Vagina (tissue), 2 donors: Measurements from ENCODE around the gene CFAP141. TPM values are rescaled to one million over a fixed set of nuclear protein-coding genes. Genes with fewer than 3 reads are reported as not detected.

Source experiments
- DNase-seq, 2 donors: peaks; one replicate each; pipeline ENCODE4 v3.0.0-alpha.2; 2017; ENCODE audit errors: extremely low spot score in 2 of 2
- H3K27ac ChIP-seq: fragments of 200-600 bp; sonication (generic); one replicate; pipeline ENCODE4 v1.5.1; 2019
- H3K27me3 ChIP-seq: fragments of 200-600 bp; sonication (generic); one replicate; pipeline ENCODE4 v1.5.1; 2019
- H3K36me3 ChIP-seq, 2 donors: fragments of 200-600 bp; sonication (generic); one replicate each; pipeline ENCODE4 v1.5.1; 2017 to 2019
- H3K4me1 ChIP-seq: fragments of 200-600 bp; sonication (generic); one replicate; pipeline ENCODE4 v1.5.1; 2019
- H3K4me3 ChIP-seq, 2 donors: fragments of 200-600 bp; sonication (generic); 1 replicate in 1 of 2; 2 replicates in 1 of 2; pipeline ENCODE4 v1.5.1; 2016 to 2019
- H3K9me3 ChIP-seq: fragments of 200-600 bp; sonication (generic); one replicate; pipeline ENCODE4 v1.5.1; 2019
- CTCF ChIP-seq, 3 experiments: fragments of 450-650 bp in 2 of 3; fragments of 200-600 bp in 1 of 3; sonication (generic) in 1 of 3; IDR thresholded peaks; one replicate each; pipeline ENCODE4 v1.5.1; 2017 to 2019; ENCODE audit warnings: antibody characterized with exemption in 3 of 3, mild to moderate bottlenecking in 2 of 3, moderate library complexity in 2 of 3
- POLR2A ChIP-seq, 2 donors: fragments of 450-650 bp; IDR thresholded peaks; one replicate each; pipeline ENCODE4 v1.6.1; 2017; ENCODE audit warnings: antibody characterized with exemption in 2 of 2, mild to moderate bottlenecking in 2 of 2, moderate library complexity in 2 of 2
- POLR2AphosphoS5 ChIP-seq, 2 donors: sonication (generic); formaldehyde crosslinking; IDR thresholded peaks; one replicate each; pipeline ENCODE4 v1.9.0; 2017; ENCODE audit warnings: antibody characterized with exemption in 2 of 2, mild to moderate bottlenecking in 2 of 2, low read depth in 1 of 2; ENCODE audit not compliant: insufficient read depth in 1 of 2
- intact Hi-C: fragments of 100-400 bp; cut with DNase I; formaldehyde crosslinking; loops from one replicate; pipeline ENCODE4 v1.15.1; 2023
- total RNA-seq: library from RNA; depleted of rRNA; stranded (reverse); fragments of >200 nt; gene quantifications from one replicate; pipeline ENCODE4 v1.2.3, GENCODE V29; 2016

The CFAP141 gene
- total RNA-seq, 1 donor from 2014 or later = not detected

DNA sequence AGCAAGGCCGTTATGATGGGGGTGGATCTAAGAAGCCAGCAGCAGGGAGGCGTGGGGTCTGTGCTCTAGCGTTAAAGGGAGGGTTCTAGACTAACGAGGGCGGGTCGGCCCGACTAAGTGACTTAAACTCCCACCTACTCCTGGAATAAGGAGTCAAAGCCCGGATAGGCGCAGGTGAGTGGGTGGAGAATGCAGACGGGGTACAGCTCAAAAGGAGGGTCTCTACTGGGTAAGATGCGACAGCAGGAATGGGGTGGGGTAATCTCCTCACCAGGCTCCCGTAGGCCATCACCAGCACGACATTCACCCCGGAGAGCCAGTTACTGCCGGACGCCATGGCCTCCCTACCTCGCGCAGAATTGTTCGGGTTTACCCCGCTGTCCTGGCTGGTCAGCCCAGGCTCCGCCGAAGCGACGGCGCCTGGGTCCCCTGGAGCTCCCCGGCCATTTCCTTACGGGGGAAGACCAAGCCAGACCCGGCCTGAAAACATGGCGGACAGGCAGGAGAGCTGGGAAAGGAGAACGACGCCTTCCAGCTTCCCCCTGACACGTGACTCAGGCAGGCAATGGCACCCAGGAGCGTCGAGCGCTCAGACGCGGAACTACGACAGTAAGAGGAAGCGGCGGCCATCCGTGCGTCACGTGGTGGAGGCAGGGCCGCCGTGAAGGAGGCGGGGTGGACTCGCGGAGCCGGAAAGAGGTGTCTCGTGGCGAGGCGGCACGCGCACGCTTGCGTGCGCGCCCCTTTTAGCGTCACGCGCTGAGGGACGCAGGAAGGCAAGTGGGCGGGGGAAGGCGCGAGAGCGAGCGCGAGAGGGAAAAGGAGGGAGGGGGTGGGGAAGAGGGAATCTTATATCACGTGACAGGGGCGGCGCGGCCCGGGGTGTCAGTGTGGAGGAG, 14.2 kb upstream of the CFAP141 start, which contains the start of gene UBAP2L:
TSS of gene UBAP2L (plus strand) at position 885 of the 899 bp plus-strand sequence. CDS start 4,169 bp downstream, outside the sequence.
- TF ChIP-seq POLR2AphosphoS5 (IDR thresholded peaks at IDR 0.05; ENCODE audit: insufficient read depth in 1 of 2, low read depth in 1 of 2) = peak; percentile 98 to 100
- no peak for TF ChIP-seq CTCF (IDR thresholded peaks at IDR 0.05)
- peak in 1 of 2 donors; percentile 76 for TF ChIP-seq POLR2A (IDR thresholded peaks at IDR 0.05)
- H3K4me3 ChIP-seq = peak within 1 kb of the TSS; percentile 67 to 95
- peaks cover 0 to 26% of the 10 kb centered on the region in 2 donors for H3K36me3 ChIP-seq
- H3K27me3 ChIP-seq = no peaks in the 10 kb centered on the region
- H3K27ac ChIP-seq = peak within 1 kb of the TSS; percentile 100
- intact Hi-C loops = loop anchor here (2.0 kb wide), 1 partner anchor 38 kb away; no protein-coding TSS in a partner anchor
- peak; percentile 99 to 100 for DNase-seq
- no peaks in the 10 kb centered on the region for H3K9me3 ChIP-seq
- peaks cover 65% of the 10 kb centered on the region for H3K4me1 ChIP-seq

- H3K27me3 ChIP-seq = no peaks in the 10 kb centered on the region
- DNase-seq = no peak
- H3K4me3 ChIP-seq = peak overlapping the region; percentile 67 to 73
- peaks cover 0 to 25% of the 10 kb centered on the region in 2 donors for H3K36me3 ChIP-seq
- H3K9me3 ChIP-seq = no peaks in the 10 kb centered on the region
- peak overlapping the region; percentile 96 for H3K27ac ChIP-seq
- peaks cover 58% of the 10 kb centered on the region for H3K4me1 ChIP-seq
- no peak for TF ChIP-seq POLR2A (IDR thresholded peaks at IDR 0.05)
- TF ChIP-seq POLR2AphosphoS5 (IDR thresholded peaks at IDR 0.05; ENCODE audit: insufficient read depth in 1 of 2, low read depth in 1 of 2) = no peak
- no peak for TF ChIP-seq CTCF (IDR thresholded peaks at IDR 0.05)
- intact Hi-C loops = no loop called here
Observed at GRCh38 chr1:154219541-154219940, 13.4 kb upstream of the CFAP141 start.

DNA sequence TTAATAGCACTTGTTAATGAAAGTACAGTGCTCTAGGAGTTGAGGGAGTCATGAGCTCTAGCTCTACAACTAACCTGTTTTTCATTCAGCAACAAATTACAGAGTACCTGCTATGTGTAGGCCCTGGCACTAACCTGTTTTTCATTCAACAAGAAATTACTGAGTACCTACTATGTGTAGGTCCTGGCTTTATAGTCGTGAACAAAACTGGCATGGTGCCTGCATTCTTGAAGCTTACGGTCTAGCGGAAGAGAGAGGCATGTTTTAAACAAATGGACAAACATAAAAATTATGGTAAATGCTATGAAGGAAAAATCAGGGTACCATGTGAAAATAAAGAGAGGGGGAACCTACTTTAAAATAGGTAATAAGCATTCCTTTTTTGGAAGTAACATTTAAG, 12.4 kb upstream of the CFAP141 start:
- H3K36me3 ChIP-seq = peaks cover 0 to 33% of the 10 kb centered on the region in 2 donors
- H3K27me3 ChIP-seq = no peaks in the 10 kb centered on the region
- no peak for DNase-seq
- intact Hi-C loops = no loop called here
- H3K4me3 ChIP-seq = no peak overlapping the region
- no peaks in the 10 kb centered on the region for H3K9me3 ChIP-seq
- H3K27ac ChIP-seq = no peak overlapping the region
- peaks cover 48% of the 10 kb centered on the region for H3K4me1 ChIP-seq
- TF ChIP-seq POLR2AphosphoS5 (IDR thresholded peaks at IDR 0.05; ENCODE audit: insufficient read depth in 1 of 2, low read depth in 1 of 2) = no peak
- TF ChIP-seq POLR2A (IDR thresholded peaks at IDR 0.05) = no peak
- no peak for TF ChIP-seq CTCF (IDR thresholded peaks at IDR 0.05)

DNA sequence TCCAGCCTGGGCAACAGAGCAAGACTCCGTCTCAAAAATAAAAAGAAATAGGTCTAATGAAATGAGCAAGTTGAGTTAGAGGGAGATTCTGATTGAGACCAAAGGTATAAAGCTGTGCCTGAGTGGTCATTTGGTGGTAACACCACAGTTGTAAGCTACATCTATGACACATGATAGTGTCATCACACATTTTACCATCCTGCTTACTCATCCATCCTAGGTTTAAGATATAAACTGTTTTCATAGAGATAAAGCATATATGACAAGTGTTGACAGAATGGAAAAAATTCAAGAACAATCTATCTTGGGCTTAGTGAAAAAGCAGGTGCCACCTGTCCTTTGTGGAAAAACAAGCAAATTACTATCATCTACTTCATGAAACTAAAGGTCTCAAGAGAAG, 7.1 kb upstream of the CFAP141 start:
- Histone ChIP-seq H3K4me1 (peaks cover 10% of the 10 kb centered on the region), H3K27ac (no peak overlapping the region), H3K36me3 (peaks cover 0 to 76% of the 10 kb centered on the region in 2 donors), H3K4me3 (no peak overlapping the region), H3K27me3 (no peaks in the 10 kb centered on the region), H3K9me3 (no peaks in the 10 kb centered on the region)
- no peak for TF ChIP-seq CTCF (IDR thresholded peaks at IDR 0.05)
- no peak for TF ChIP-seq POLR2AphosphoS5 (IDR thresholded peaks at IDR 0.05; ENCODE audit: insufficient read depth in 1 of 2, low read depth in 1 of 2)
- TF ChIP-seq POLR2A (IDR thresholded peaks at IDR 0.05) = no peak
- intact Hi-C loops = no loop called here
- no peak for DNase-seq

DNA sequence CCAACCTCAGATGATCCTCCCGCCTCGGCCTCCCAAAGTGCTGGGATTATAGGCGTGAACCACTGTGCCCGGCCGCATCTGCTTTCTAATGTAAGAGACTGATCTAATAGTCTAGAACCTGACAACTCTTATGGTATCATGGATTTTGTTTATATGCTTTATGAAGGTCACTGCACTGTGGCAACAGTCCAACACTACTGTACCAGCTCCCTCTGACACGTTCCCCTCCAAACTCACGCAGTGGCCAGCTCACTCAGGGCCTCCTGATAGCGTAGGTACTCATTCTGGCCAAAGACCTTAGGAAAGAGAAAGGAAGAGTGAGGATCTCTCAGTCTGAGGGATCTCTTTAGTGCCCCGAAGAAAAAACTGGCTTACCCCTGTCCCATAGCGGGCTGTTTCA, 6.0 kb upstream of the CFAP141 start:
- H3K4me1 ChIP-seq = no peaks in the 10 kb centered on the region
- intact Hi-C loops = no loop called here
- no peak for DNase-seq
- no peaks in the 10 kb centered on the region for H3K9me3 ChIP-seq
- TF ChIP-seq POLR2AphosphoS5 (IDR thresholded peaks at IDR 0.05; ENCODE audit: insufficient read depth in 1 of 2, low read depth in 1 of 2) = no peak
- TF ChIP-seq CTCF (IDR thresholded peaks at IDR 0.05) = no peak
- TF ChIP-seq POLR2A (IDR thresholded peaks at IDR 0.05) = no peak
- H3K27me3 ChIP-seq = no peaks in the 10 kb centered on the region
- H3K27ac ChIP-seq = no peak overlapping the region
- no peak overlapping the region for H3K4me3 ChIP-seq
- H3K36me3 ChIP-seq = peaks cover 0 to 72% of the 10 kb centered on the region in 2 donors
